GM12878 (cell line): ENCODE results near the gene YRDC.

Source experiments
- CBX5 ChIP-seq: sonication (generic); IDR thresholded peaks from 2 replicates; pipeline ENCODE4 v1.6.1; 2016; ENCODE audit warnings: low read depth, moderate library complexity, mild to moderate bottlenecking, inconsistent platforms
- CREB1 ChIP-seq: IDR thresholded peaks from 2 replicates; pipeline ENCODE4 v1.6.1; 2012; ENCODE audit warnings: low read depth, mild to moderate bottlenecking, inconsistent platforms
- CTCF ChIP-seq, 3 experiments: IDR thresholded peaks in 2 of 3; conservative IDR thresholded peaks in 1 of 3; 2 replicates each; pipeline ENCODE4 v1.5.1; 2011; ENCODE audit warnings: low read depth in 3 of 3, low read length in 3 of 3, mild to moderate bottlenecking in 3 of 3, control low read depth in 2 of 3, moderate library complexity in 2 of 3, inconsistent platforms in 1 of 3, mixed read lengths in 1 of 3; ENCODE audit not compliant: control insufficient read depth in 2 of 3, insufficient read depth in 1 of 3; ENCODE audit errors: extremely low read depth in 1 of 3
- CUX1 ChIP-seq: IDR thresholded peaks from 2 replicates; pipeline ENCODE4 v1.6.1; 2012; ENCODE audit warnings: improper control_type of control experiment, low read depth, low read length; ENCODE audit not compliant: insufficient replicate concordance
- FOS ChIP-seq: IDR thresholded peaks from 3 replicates; pipeline ENCODE4 v1.6.1; 2011; ENCODE audit warnings: borderline replicate concordance; ENCODE audit not compliant: insufficient read length; ENCODE audit errors: extremely low read depth
- GABPA ChIP-seq: IDR thresholded peaks from 2 replicates; pipeline ENCODE4 v1.6.1; 2014; ENCODE audit warnings: antibody characterized with exemption, low read depth, mild to moderate bottlenecking, inconsistent platforms
- MXI1 ChIP-seq: fragments of 150-350 bp; IDR thresholded peaks from 2 replicates; pipeline ENCODE4 v1.6.1; 2011; ENCODE audit warnings: low read depth, mild to moderate bottlenecking, inconsistent platforms, low read length, improper control_type of control experiment
- NKRF ChIP-seq: fragments of 450-650 bp; conservative IDR thresholded peaks from 2 replicates; pipeline ENCODE4 v1.6.1; 2017; ENCODE audit warnings: mild to moderate bottlenecking, moderate library complexity
- NR2C2 ChIP-seq: IDR thresholded peaks from 2 replicates; pipeline ENCODE4 v1.6.1; 2011; ENCODE audit warnings: borderline replicate concordance, low read depth; ENCODE audit not compliant: control insufficient read depth, insufficient read length
- POLR2A ChIP-seq: IDR thresholded peaks from 2 replicates; pipeline ENCODE4 v1.6.1; 2011; ENCODE audit warnings: low read depth, mild to moderate bottlenecking, low read length
- RAD21 ChIP-seq: IDR thresholded peaks from 2 replicates; pipeline ENCODE4 v1.6.1; 2011; ENCODE audit warnings: mild to moderate bottlenecking, low read depth, low read length, moderate library complexity; ENCODE audit not compliant: insufficient read depth
- REST ChIP-seq: IDR thresholded peaks from 2 replicates; pipeline ENCODE4 v1.6.1; 2012; ENCODE audit warnings: mild to moderate bottlenecking, low read depth, low read length
- SUZ12 ChIP-seq: fragments of 200-600 bp; sonication (generic); IDR thresholded peaks from one replicate; pipeline ENCODE4 v1.6.1; 2018; ENCODE audit warnings: antibody characterized with exemption, mild to moderate bottlenecking; ENCODE audit not compliant: unreplicated experiment
- YY1 ChIP-seq: IDR thresholded peaks from 2 replicates; pipeline ENCODE4 v1.6.1; 2011; ENCODE audit warnings: low read depth, mild to moderate bottlenecking, low read length

- TF ChIP-seq CUX1 (no peak), CTCF (IDR thresholded peaks at IDR 0.05 in 2 of 3, conservative IDR thresholded peaks at IDR 0.05 in 1 of 3; ENCODE audit: control insufficient read depth in 2 of 3, extremely low read depth in 1 of 3, insufficient read depth in 1 of 3, low read depth in 3 of 3, low read length in 3 of 3) (no peak), SUZ12 (no peak), RAD21 (no peak), GABPA (no peak), REST (no peak), NR2C2 (no peak), FOS (no peak), CREB1 (no peak), MXI1 (no peak), YY1 (no peak), POLR2A (no peak), NKRF (no peak), CBX5 (no peak)
These were observed 43.3 kb upstream of the YRDC start for GRCh38 chr1:37851262-37851661.
